ENCODE measurements around the gene FLNC.

DNA sequence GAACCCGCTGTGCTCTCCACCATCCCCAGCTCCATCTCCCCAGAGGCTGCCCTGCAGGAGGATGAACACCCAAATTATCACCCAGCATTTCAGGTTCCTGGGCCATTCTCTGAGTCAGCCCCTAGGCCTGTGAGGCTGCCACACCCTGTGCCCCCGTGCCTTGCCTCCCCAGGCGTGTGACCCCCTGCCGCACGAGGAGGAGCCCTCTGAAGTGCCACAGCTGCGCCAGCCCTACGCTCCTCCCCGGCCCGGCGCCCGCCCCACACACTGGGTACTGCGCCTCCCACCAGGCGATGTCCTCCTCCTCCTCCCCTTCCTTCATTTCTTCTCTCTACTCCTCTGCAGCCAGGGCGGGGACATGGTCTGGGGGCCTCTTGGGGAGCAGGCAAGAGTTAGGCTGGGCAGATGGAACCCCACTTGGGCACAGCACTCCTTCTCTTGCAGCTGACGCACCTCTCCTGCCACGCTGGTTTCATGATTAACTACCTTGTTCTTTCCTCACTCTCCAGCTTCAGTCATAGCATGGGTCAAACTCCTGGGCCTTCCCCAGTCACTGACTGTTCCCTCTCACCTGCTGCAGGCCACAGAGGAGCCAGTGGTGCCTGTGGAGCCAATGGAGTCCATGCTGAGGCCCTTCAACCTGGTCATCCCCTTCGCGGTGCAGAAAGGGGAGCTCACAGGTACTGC, 19.7 kb downstream of the FLNC start:
- TF ChIP-seq CTCF (IDR thresholded peaks at IDR 0.05) (no peak), POLR2A (IDR thresholded peaks at IDR 0.05) (no peak)
